ENCODE data around the gene TLX2. TPM values are rescaled to one million over a fixed set of nuclear protein-coding genes. Genes with fewer than 3 reads are reported as not detected.

Gene TLX2
- total and polyA plus RNA-seq, 2 of the 4 experiments (the other 2 are of a cell fraction), result not detected

DNA sequence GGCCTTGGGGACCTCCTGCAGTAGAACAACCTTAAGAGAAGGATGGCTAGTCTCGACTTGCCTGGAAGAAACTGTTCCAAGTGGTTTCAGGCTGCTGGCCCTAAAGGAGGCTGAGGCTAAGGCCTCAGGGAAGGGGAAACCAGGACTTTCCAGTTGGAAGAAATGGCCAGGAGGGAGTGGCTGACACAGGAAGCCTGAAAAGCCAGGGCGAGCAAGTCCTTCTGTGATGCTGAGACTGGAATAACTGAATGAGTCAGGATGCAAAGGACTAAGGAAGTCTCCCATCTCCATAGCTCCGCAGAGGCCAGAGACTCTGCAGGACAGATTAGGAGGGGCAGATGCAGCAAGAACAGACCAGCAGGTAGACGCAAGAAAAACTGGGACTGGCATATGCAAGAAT, 22.9 kb downstream of the TLX2 start:
- dilution Hi-C loops (cut with HindIII; ENCODE audit: low sequenced_read_pairs, unreplicated experiment), result no loop called here
- Histone ChIP-seq H2AK9ac (replicated peaks; ENCODE audit: low read depth, low read length, poor library complexity) (no peak overlapping the region), H2AK5ac (ENCODE audit: low read depth, low read length) (no peak overlapping the region), H4K8ac (ENCODE audit: low read depth in 2 of 2, low read length in 2 of 2) (no peak overlapping the region), H3K18ac (ENCODE audit: low read depth, low read length) (no peak overlapping the region), H2BK5ac (ENCODE audit: low read depth, low read length, poor library complexity, severe bottlenecking) (no peak overlapping the region), H2BK120ac (ENCODE audit: low read depth, low read length) (no peak overlapping the region), H3K4me3 (ENCODE audit: insufficient read depth, low read depth, low read length) (no peak overlapping the region), H3K56ac (ENCODE audit: extremely low read depth, insufficient read depth, low read length) (no peak overlapping the region), H2AFZ (replicated peaks; ENCODE audit: low read length, poor library complexity) (no peak overlapping the region), H4K20me1 (ENCODE audit: insufficient read depth, low read length) (no peaks in the 10 kb centered on the region), H2BK15ac (ENCODE audit: low read depth, low read length) (no peak overlapping the region), H3K27me3 (ENCODE audit: control insufficient read depth, insufficient read depth, low read length) (no peaks in the 10 kb centered on the region), H3K4ac (ENCODE audit: low read depth, low read length) (no peak overlapping the region), H3K9me1 (ENCODE audit: insufficient read depth, low read length) (no peaks in the 10 kb centered on the region), H3K9me3 (ENCODE audit: control insufficient read depth, insufficient read depth, low read length) (no peaks in the 10 kb centered on the region), H3K4me2 (ENCODE audit: low read depth, low read length) (no peak overlapping the region), H3K36me3 (ENCODE audit: control insufficient read depth, insufficient read depth, low read length) (peaks cover 31% of the 10 kb centered on the region), H3K14ac (replicated peaks; ENCODE audit: low read depth, low read length) (no peak overlapping the region), H3K4me1 (ENCODE audit: control insufficient read depth, insufficient read depth, low read length) (no peaks in the 10 kb centered on the region), H3K79me1 (ENCODE audit: low read depth in 1 of 2, low read length in 2 of 2) (peaks cover 0 to 5% of the 10 kb centered on the region in 2 experiments; a peak in 2 of 4 replicates), H4K5ac (ENCODE audit: low read depth, low read length) (no peak overlapping the region), H3K27ac (ENCODE audit: insufficient read depth, low read length) (no peak overlapping the region), H4K91ac (ENCODE audit: insufficient read depth, low read depth, low read length) (no peak overlapping the region), H3K9ac (ENCODE audit: low read depth, low read length) (no peak overlapping the region), H3K23ac (ENCODE audit: low read depth, low read length) (no peak overlapping the region), H2BK20ac (ENCODE audit: low read depth, low read length) (no peak overlapping the region)
- DNase-seq (no peak), ATAC-seq (ENCODE audit: low read depth) (no peak; the same call in 1 of the 2 replicates)
- intact Hi-C loops (cut with micrococcal nuclease), result no loop called here
- no TSS peak for BruUV-seq (replicated peaks)
- 94% methylated on average over 2 of the region's 4 CpGs; no CpG with 5 or more reads in 1 of the 2 experiments for WGBS, 2 experiments (ENCODE audit: extremely low coverage in 2 of 2, insufficient read length in 1 of 2)
- TF ChIP-seq SMC3 (IDR thresholded peaks at IDR 0.05; ENCODE audit: low read depth, low read length) (no peak), MAZ (IDR thresholded peaks at IDR 0.05; ENCODE audit: borderline replicate concordance, low read depth, low read length) (no peak), RAD21 (IDR thresholded peaks at IDR 0.05; ENCODE audit: low read length) (no peak), BHLHE40 (IDR thresholded peaks at IDR 0.05; ENCODE audit: low read depth, low read length) (no peak), POLR2A (IDR thresholded peaks at IDR 0.05; ENCODE audit: low read depth, low read length) (no peak), RCOR1 (IDR thresholded peaks at IDR 0.05; ENCODE audit: insufficient replicate concordance, low read length) (no peak), CHD1 (IDR thresholded peaks at IDR 0.05; ENCODE audit: low read depth, low read length) (no peak), FOS (IDR thresholded peaks at IDR 0.05; ENCODE audit: low read depth, low read length) (no peak), MXI1 (IDR thresholded peaks at IDR 0.05; ENCODE audit: borderline replicate concordance, low read depth, low read length) (no peak), CEBPB (IDR thresholded peaks at IDR 0.05; ENCODE audit: low read depth, low read length) (no peak), RFX5 (IDR thresholded peaks at IDR 0.05; ENCODE audit: low read depth, low read length) (no peak)
- TF ChIP-seq, protein P1, sequence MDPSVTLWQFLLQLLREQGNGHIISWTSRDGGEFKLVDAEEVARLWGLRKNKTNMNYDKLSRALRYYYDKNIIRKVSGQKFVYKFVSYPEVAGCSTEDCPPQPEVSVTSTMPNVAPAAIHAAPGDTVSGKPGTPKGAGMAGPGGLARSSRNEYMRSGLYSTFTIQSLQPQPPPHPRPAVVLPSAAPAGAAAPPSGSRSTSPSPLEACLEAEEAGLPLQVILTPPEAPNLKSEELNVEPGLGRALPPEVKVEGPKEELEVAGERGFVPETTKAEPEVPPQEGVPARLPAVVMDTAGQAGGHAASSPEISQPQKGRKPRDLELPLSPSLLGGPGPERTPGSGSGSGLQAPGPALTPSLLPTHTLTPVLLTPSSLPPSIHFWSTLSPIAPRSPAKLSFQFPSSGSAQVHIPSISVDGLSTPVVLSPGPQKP (IDR thresholded peaks at IDR 0.05; ENCODE audit: borderline replicate concordance, low read depth, low read length), result no peak
- TF ChIP-seq, protein P2, sequence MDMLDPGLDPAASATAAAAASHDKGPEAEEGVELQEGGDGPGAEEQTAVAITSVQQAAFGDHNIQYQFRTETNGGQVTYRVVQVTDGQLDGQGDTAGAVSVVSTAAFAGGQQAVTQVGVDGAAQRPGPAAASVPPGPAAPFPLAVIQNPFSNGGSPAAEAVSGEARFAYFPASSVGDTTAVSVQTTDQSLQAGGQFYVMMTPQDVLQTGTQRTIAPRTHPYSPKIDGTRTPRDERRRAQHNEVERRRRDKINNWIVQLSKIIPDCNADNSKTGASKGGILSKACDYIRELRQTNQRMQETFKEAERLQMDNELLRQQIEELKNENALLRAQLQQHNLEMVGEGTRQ (IDR thresholded peaks at IDR 0.05; ENCODE audit: low read depth, low read length), result no peak
- TF ChIP-seq, protein P3, sequence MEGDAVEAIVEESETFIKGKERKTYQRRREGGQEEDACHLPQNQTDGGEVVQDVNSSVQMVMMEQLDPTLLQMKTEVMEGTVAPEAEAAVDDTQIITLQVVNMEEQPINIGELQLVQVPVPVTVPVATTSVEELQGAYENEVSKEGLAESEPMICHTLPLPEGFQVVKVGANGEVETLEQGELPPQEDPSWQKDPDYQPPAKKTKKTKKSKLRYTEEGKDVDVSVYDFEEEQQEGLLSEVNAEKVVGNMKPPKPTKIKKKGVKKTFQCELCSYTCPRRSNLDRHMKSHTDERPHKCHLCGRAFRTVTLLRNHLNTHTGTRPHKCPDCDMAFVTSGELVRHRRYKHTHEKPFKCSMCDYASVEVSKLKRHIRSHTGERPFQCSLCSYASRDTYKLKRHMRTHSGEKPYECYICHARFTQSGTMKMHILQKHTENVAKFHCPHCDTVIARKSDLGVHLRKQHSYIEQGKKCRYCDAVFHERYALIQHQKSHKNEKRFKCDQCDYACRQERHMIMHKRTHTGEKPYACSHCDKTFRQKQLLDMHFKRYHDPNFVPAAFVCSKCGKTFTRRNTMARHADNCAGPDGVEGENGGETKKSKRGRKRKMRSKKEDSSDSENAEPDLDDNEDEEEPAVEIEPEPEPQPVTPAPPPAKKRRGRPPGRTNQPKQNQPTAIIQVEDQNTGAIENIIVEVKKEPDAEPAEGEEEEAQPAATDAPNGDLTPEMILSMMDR (conservative IDR thresholded peaks at IDR 0.05; ENCODE audit: low read depth, low read length), result no peak
- ChIA-PET CTCF (no interaction called here), POLR2A (ENCODE audit: unreplicated experiment) (no interaction called here)
- in situ Hi-C loops (cut with MboI; ENCODE audit: low sequenced_read_pairs), result no loop called here
